Eye (tissue), 1 donor: ENCODE data around the gene ACP2.

Experiments
- DNase-seq: peaks from one replicate; pipeline ENCODE4 v3.0.0-alpha.2; 2015

The ACP2 gene

GRCh38 chr11:47248664-47249377 lies at the start of gene ACP2:
Gene ACP2 (minus strand): TSS chr11:47248814. CDS start chr11:47248789, 25 bp downstream.
- DNase-seq = peak; percentile 96

- DNase-seq = no peak
Measured at GRCh38 chr11:47296045-47296444, 47.4 kb upstream of the ACP2 start.

- no peak for DNase-seq
Measured at GRCh38 chr11:47295385-47295784, 46.8 kb upstream of the ACP2 start.

- DNase-seq = no peak
Measured at GRCh38 chr11:47289856-47290255, 41.2 kb upstream of the ACP2 start.

GRCh38 chr11:47288066-47288465 lies 39.5 kb upstream of the ACP2 start:
- no peak for DNase-seq

- no peak for DNase-seq
Measured at GRCh38 chr11:47285969-47286770, 37.6 kb upstream of the ACP2 start.

- DNase-seq = no peak
Measured at GRCh38 chr11:47284151-47284550, 35.5 kb upstream of the ACP2 start.

- no peak for DNase-seq
Measured at GRCh38 chr11:47282462-47282861, 33.8 kb upstream of the ACP2 start.

- DNase-seq = no peak
Measured at GRCh38 chr11:47280860-47281259, 32.2 kb upstream of the ACP2 start.

- no peak for DNase-seq
Measured at GRCh38 chr11:47280099-47280498, 31.5 kb upstream of the ACP2 start.

- no peak for DNase-seq
Measured at GRCh38 chr11:47278769-47279168, 30.2 kb upstream of the ACP2 start.

GRCh38 chr11:47278058-47278457 lies 29.4 kb upstream of the ACP2 start:
- no peak for DNase-seq

GRCh38 chr11:47276923-47277322 lies 28.3 kb upstream of the ACP2 start:
- no peak for DNase-seq

GRCh38 chr11:47274495-47275235 lies 26.1 kb upstream of the ACP2 start:
- DNase-seq = no peak

GRCh38 chr11:47272706-47273105 lies 24.1 kb upstream of the ACP2 start:
- peak; percentile 14 for DNase-seq

GRCh38 chr11:47271961-47272661 lies 23.5 kb upstream of the ACP2 start:
- DNase-seq = peak; percentile 35

GRCh38 chr11:47271328-47271727 lies 22.7 kb upstream of the ACP2 start:
- DNase-seq = no peak

- peak; percentile 67 for DNase-seq
Measured at GRCh38 chr11:47270331-47271271, 22.0 kb upstream of the ACP2 start.

GRCh38 chr11:47269829-47270305 lies 21.3 kb upstream of the ACP2 start, which contains the start of gene MADD:
Gene MADD (plus strand): TSS chr11:47270133.
- peak; percentile 92 for DNase-seq

GRCh38 chr11:47269002-47269828 lies 20.6 kb upstream of the ACP2 start:
- peak; percentile 95 for DNase-seq
